Tibial nerve (tissue), 4 donors: ENCODE measurements around the gene MRPL34. TPM values are rescaled to one million over a fixed set of nuclear protein-coding genes. Genes with fewer than 3 reads are reported as not detected.

Experiments used
- DNase-seq, 2 donors: peaks; one replicate each; pipeline ENCODE4 v3.0.0-alpha.2; 2019; ENCODE audit warnings: low spot score in 2 of 2
- H3K27ac ChIP-seq, 4 donors: fragments of 200-600 bp; sonication (generic) in 3 of 4; one replicate each; pipeline ENCODE4 v1.5.1; 2017 to 2019; ENCODE audit warnings: mild to moderate bottlenecking in 1 of 4
- H3K27me3 ChIP-seq, 2 donors: fragments of 200-600 bp; sonication (generic) in 1 of 2; one replicate each; pipeline versions ENCODE4 v1.5.1 to v1.6.0; 2017 to 2019
- H3K36me3 ChIP-seq, 3 donors: fragments of 200-600 bp; sonication (generic); one replicate each; pipeline ENCODE4 v1.5.1; 2018 to 2019
- H3K4me1 ChIP-seq, 4 donors: fragments of 200-600 bp; sonication (generic) in 3 of 4; one replicate each; pipeline ENCODE4 v1.5.1; 2017 to 2019
- H3K4me3 ChIP-seq, 4 donors: fragments of 200-600 bp; sonication (generic) in 3 of 4; one replicate each; pipeline ENCODE4 v1.5.1; 2017 to 2019; ENCODE audit warnings: mild to moderate bottlenecking in 1 of 4, moderate library complexity in 1 of 4
- H3K9me3 ChIP-seq, 4 donors: fragments of 200-600 bp; sonication (generic) in 3 of 4; one replicate each; pipeline ENCODE4 v1.5.1; 2017 to 2019
- CTCF ChIP-seq, 5 experiments: fragments of 200-600 bp in 3 of 5; fragments of 450-650 bp in 2 of 5; sonication (generic) in 3 of 5; IDR thresholded peaks; one replicate each; pipeline ENCODE4 v1.5.1; 2016 to 2019; ENCODE audit warnings: antibody characterized with exemption in 5 of 5, mild to moderate bottlenecking in 3 of 5, moderate library complexity in 2 of 5
- EP300 ChIP-seq, 2 donors: sonication (generic); formaldehyde crosslinking; IDR thresholded peaks; one replicate each; pipeline ENCODE4 v1.6.1; 2017; ENCODE audit warnings: antibody characterized with exemption in 2 of 2, mild to moderate bottlenecking in 1 of 2
- POLR2A ChIP-seq, 2 donors: fragments of 450-650 bp; IDR thresholded peaks; one replicate each; pipeline ENCODE4 v1.6.1; 2017; ENCODE audit warnings: antibody characterized with exemption in 2 of 2, mild to moderate bottlenecking in 2 of 2, moderate library complexity in 2 of 2
- WGBS, 2 donors: methylation state at CpG; one replicate each; pipeline ENCODE4 v1.1.5; 2018; 5-methylcytosine and 5-hydroxymethylcytosine counted together
- total RNA-seq, 4 donors: library from RNA; depleted of rRNA; stranded (reverse); fragments of >200 nt; gene quantifications; one replicate each; pipeline ENCODE4 v1.1.0, GENCODE V29; 2016

The MRPL34 gene
- total RNA-seq, 4 donors from 2014 or later, result 143 to 187 (median 175) TPM

GRCh38 chr19:17329366-17330261, 23.9 kb downstream of the MRPL34 start:
- WGBS, 2 donors, result 83 to 88% methylated on average over 51 of the region's 51 CpGs
- peak overlapping the region in 1 of 4 donors; percentile 46 for H3K4me3 ChIP-seq
- peaks cover 0 to 62% (median 0%) of the 10 kb centered on the region in 3 donors for H3K36me3 ChIP-seq
- no peak overlapping the region for H3K27ac ChIP-seq
- no peaks in the 10 kb centered on the region for H3K27me3 ChIP-seq
- no peaks in the 10 kb centered on the region for H3K9me3 ChIP-seq
- no peak for TF ChIP-seq EP300 (IDR thresholded peaks at IDR 0.05)
- TF ChIP-seq CTCF (IDR thresholded peaks at IDR 0.05), result no peak
- no peak for TF ChIP-seq POLR2A (IDR thresholded peaks at IDR 0.05)
- DNase-seq, result no peak
- H3K4me1 ChIP-seq, result peaks cover 0 to 66% (median 20%) of the 10 kb centered on the region in 4 donors

GRCh38 chr19:17330262-17331044, 24.8 kb downstream of the MRPL34 start:
- Histone ChIP-seq H3K27ac (no peak overlapping the region), H3K36me3 (peaks cover 0 to 54% (median 0%) of the 10 kb centered on the region in 3 donors), H3K4me3 (no peak overlapping the region), H3K9me3 (no peaks in the 10 kb centered on the region), H3K27me3 (no peaks in the 10 kb centered on the region), H3K4me1 (peaks cover 0 to 67% (median 22%) of the 10 kb centered on the region in 4 donors)
- no peak for DNase-seq
- WGBS, 2 donors, result 91 to 93% methylated on average over 24 of the region's 24 CpGs
- no peak for TF ChIP-seq POLR2A (IDR thresholded peaks at IDR 0.05)
- TF ChIP-seq EP300 (IDR thresholded peaks at IDR 0.05), result no peak
- TF ChIP-seq CTCF (IDR thresholded peaks at IDR 0.05), result no peak

- TF ChIP-seq POLR2A (IDR thresholded peaks at IDR 0.05) (no peak), EP300 (IDR thresholded peaks at IDR 0.05) (no peak), CTCF (IDR thresholded peaks at IDR 0.05) (no peak)
- DNase-seq, result no peak
- WGBS, 2 donors, result 85 to 86% methylated on average over 13 of the region's 13 CpGs
- peaks cover 0 to 49% (median 0%) of the 10 kb centered on the region in 3 donors for H3K36me3 ChIP-seq
- H3K4me1 ChIP-seq, result peaks cover 0 to 67% (median 22%) of the 10 kb centered on the region in 4 donors
- H3K27me3 ChIP-seq, result no peaks in the 10 kb centered on the region
- no peak overlapping the region for H3K27ac ChIP-seq
- no peak overlapping the region for H3K4me3 ChIP-seq
- H3K9me3 ChIP-seq, result no peaks in the 10 kb centered on the region
Observed at GRCh38 chr19:17331045-17331558, 25.4 kb downstream of the MRPL34 start.

GRCh38 chr19:17332360-17332676, 26.6 kb downstream of the MRPL34 start:
- no peak for DNase-seq
- Histone ChIP-seq H3K36me3 (peaks cover 0 to 39% (median 0%) of the 10 kb centered on the region in 3 donors), H3K4me1 (peaks cover 0 to 58% (median 22%) of the 10 kb centered on the region in 4 donors), H3K27me3 (no peaks in the 10 kb centered on the region), H3K27ac (no peak overlapping the region), H3K4me3 (no peak overlapping the region), H3K9me3 (no peaks in the 10 kb centered on the region)
- WGBS, 2 donors, result 90% methylated on average over 8 of the region's 8 CpGs
- TF ChIP-seq CTCF (IDR thresholded peaks at IDR 0.05), result no peak
- TF ChIP-seq POLR2A (IDR thresholded peaks at IDR 0.05), result no peak
- no peak for TF ChIP-seq EP300 (IDR thresholded peaks at IDR 0.05)
